GM12878 (cell line): ENCODE data around the gene MARK4. TPM values are rescaled to one million over a fixed set of nuclear protein-coding genes. Genes with fewer than 3 reads are reported as not detected.
"Not testable (repeated sequence)": the region's sequence is repeated elsewhere in the genome, so short reads cannot be mapped to it uniquely, and the experiment has no call there.

Source experiments
- ATAC-seq: fragments of 200-7000 bp; cut with Tn5 transposase; 3 replicates; pipeline ENCODE4 v1.9.1; 2020; ENCODE audit warnings: mild to moderate bottlenecking, moderate library complexity
- BruUV-seq: library from RNA; stranded (reverse); fragments of 400-500 nt; replicated peaks from 2 replicates; lab custom pipeline; 2021; lab: Mats Ljungman, UMichigan
- CTCF ChIA-PET: fragments of 300-600 bp; sonication (Branson Sonifier 250); formaldehyde crosslinking; extraction: SDS; loops from one replicate; lab custom pipeline; 2021; ENCODE audit warnings: inconsistent platforms; lab: Yijun Ruan, JAX
- POLR2A ChIA-PET: fragments of 350-600 bp; formaldehyde crosslinking; extraction: SDS; loops from one replicate; lab custom pipeline; 2021; ENCODE audit warnings: inconsistent platforms; lab: Charles Lee
- RAD21 ChIA-PET: fragments of 300-600 bp; sonication (Branson Sonifier 250); formaldehyde crosslinking; loops from one replicate; lab custom pipeline; 2023; ENCODE audit warnings: antibody characterized with exemption; ENCODE audit not compliant: unreplicated experiment; lab: Charles Lee
- SMC1A ChIA-PET: fragments of 300-600 bp; sonication (Branson Sonifier 250); formaldehyde crosslinking; loops from one replicate; lab custom pipeline; 2023; ENCODE audit not compliant: unreplicated experiment, uncharacterized antibody; lab: Charles Lee
- DNase-seq: peaks from one replicate; pipeline ENCODE4 v3.0.0-alpha.2; 2011; ENCODE audit warnings: low read depth, low spot score
- FAIRE-seq: peaks from 3 replicates; lab custom pipeline; 2011; peaks lifted over from hg19 to GRCh38; lab: Jason Lieb, UNC
- H2AFZ ChIP-seq: 2 replicates; pipeline ENCODE4 v1.6.0; 2011; ENCODE audit warnings: low read depth, low read length, control low read depth; ENCODE audit not compliant: control insufficient read depth
- H3K27ac ChIP-seq: 2 replicates; pipeline ENCODE4 v1.5.1; 2011; ENCODE audit warnings: control low read depth; ENCODE audit not compliant: control insufficient read depth, insufficient read depth
- H3K27me3 ChIP-seq, 2 experiments: replicated peaks in 1 of 2; 2 replicates each; pipeline versions ENCODE4 v1.6.0 to v1.6.1; 2011; ENCODE audit warnings: low read length in 1 of 2; ENCODE audit not compliant: control insufficient read depth in 2 of 2, insufficient read depth in 2 of 2
- H3K36me3 ChIP-seq, 2 experiments: 2 replicates each; pipeline ENCODE4 v1.5.1; 2011; ENCODE audit warnings: low read length in 1 of 2; ENCODE audit not compliant: control insufficient read depth in 2 of 2, insufficient read depth in 2 of 2
- H3K4me1 ChIP-seq: 2 replicates; pipeline ENCODE4 v1.6.1; 2011; ENCODE audit warnings: mild to moderate bottlenecking, low read length, moderate library complexity, mixed read lengths; ENCODE audit not compliant: control insufficient read depth, insufficient read depth
- H3K4me2 ChIP-seq: 2 replicates; pipeline ENCODE4 v1.6.0; 2011; ENCODE audit warnings: control low read depth; ENCODE audit not compliant: control insufficient read depth, insufficient read depth
- H3K4me3 ChIP-seq: fragments of 200-600 bp; sonication (generic); 2 replicates; pipeline ENCODE4 v1.5.1; 2016
- H3K79me2 ChIP-seq: 2 replicates; pipeline ENCODE4 v1.6.0; 2011; ENCODE audit warnings: low read length; ENCODE audit not compliant: control insufficient read depth, insufficient read depth
- H3K9ac ChIP-seq: 2 replicates; pipeline ENCODE4 v1.8.0; 2011; ENCODE audit warnings: low read length, control low read depth, mixed read lengths; ENCODE audit not compliant: control insufficient read depth, insufficient read depth
- H3K9me3 ChIP-seq: replicated peaks from 3 replicates; pipeline ENCODE4 v1.5.1; 2011; ENCODE audit warnings: mild to moderate bottlenecking, low read length; ENCODE audit not compliant: control insufficient read depth, insufficient read depth
- H4K20me1 ChIP-seq: 2 replicates; pipeline ENCODE4 v1.6.0; 2011; ENCODE audit not compliant: control insufficient read depth, insufficient read depth
- IKZF1 ChIP-seq: fragments of 450-650 bp; conservative IDR thresholded peaks from 2 replicates; pipeline ENCODE4 v1.6.1; 2017; ENCODE audit warnings: antibody characterized with exemption, mild to moderate bottlenecking
- WRNIP1 ChIP-seq: IDR thresholded peaks from 2 replicates; pipeline ENCODE4 v1.6.1; 2011; ENCODE audit warnings: low read depth, low read length, improper control_type of control experiment, borderline replicate concordance
- WGBS: methylation state at CpG from one replicate; pipeline ENCODE4 v1.1.6; 2016; ENCODE audit warnings: low lambda C conversion rate; ENCODE audit not compliant: insufficient replicate concordance, insufficient coverage; ENCODE audit errors: missing lambda C conversion rate; 5-methylcytosine and 5-hydroxymethylcytosine counted together
- in situ Hi-C: fragments of 300-500 bp; cut with MboI; formaldehyde crosslinking; loops from 9 replicates; pipeline ENCODE4 v1.14.3; 2018; ENCODE audit warnings: mixed read lengths
- intact Hi-C: fragments of 100-400 bp; cut with micrococcal nuclease; formaldehyde crosslinking; loops from one replicate; pipeline ENCODE4 v1.14.2; 2022; ENCODE audit not compliant: unreplicated experiment
- polyA plus RNA-seq, 11 experiments: library from polyadenylated mRNA; depleted of rRNA in 4 of 11; unstranded in 6 of 11; stranded (reverse) in 5 of 11; fragments of >200 nt; fragmentation: Nextera tagmentation in 4 of 11; fragmentation: Illumina TruSeq in 1 of 11; extraction: Ambion mirVana in 4 of 11; extraction: Trizol in 1 of 11; gene quantifications; 1 replicate in 1 of 11; 2 replicates in 10 of 11; pipeline versions ENCODE4 v1.2.1 to v1.2.3, GENCODE V29; 2011 to 2016; ENCODE audit warnings: inconsistent platforms in 2 of 11, missing spikeins in 2 of 11, low read depth in 1 of 11
- total RNA-seq, 4 experiments: library from RNA; depleted of rRNA in 3 of 4; stranded (reverse); fragments of >200 nt in 3 of 4; fragmentation: Illumina TruSeq in 1 of 4; extraction: Trizol in 1 of 4; gene quantifications; 2 replicates each; pipeline versions ENCODE4 v1.2.1 to v1.2.3, GENCODE V29; 2013 to 2021
- TF ChIP-seq, protein P1 (sequence below): fragments of 450-650 bp; IDR thresholded peaks from 2 replicates; pipeline ENCODE4 v1.6.1; 2018; ENCODE audit warnings: mild to moderate bottlenecking, low read depth, moderate library complexity; ENCODE audit not compliant: partially characterized antibody
- TF ChIP-seq, protein P2 (sequence below): fragments of 450-650 bp; formaldehyde crosslinking; IDR thresholded peaks from 2 replicates; pipeline ENCODE4 v1.5.0; 2022; ENCODE audit warnings: mild to moderate bottlenecking, missing genetic modification characterization
- TF ChIP-seq, protein P3 (sequence below), 3 experiments: IDR thresholded peaks in 2 of 3; conservative IDR thresholded peaks in 1 of 3; 2 replicates each; pipeline ENCODE4 v1.5.1; 2011; ENCODE audit warnings: low read depth in 3 of 3, low read length in 3 of 3, mild to moderate bottlenecking in 3 of 3, control low read depth in 2 of 3, moderate library complexity in 2 of 3, inconsistent platforms in 1 of 3, mixed read lengths in 1 of 3; ENCODE audit not compliant: control insufficient read depth in 2 of 3, insufficient read depth in 1 of 3; ENCODE audit errors: extremely low read depth in 1 of 3
- TF ChIP-seq, protein P4 (sequence below): IDR thresholded peaks from 2 replicates; pipeline ENCODE4 v1.6.1; 2011; ENCODE audit warnings: borderline replicate concordance, low read depth, mild to moderate bottlenecking, moderate library complexity, low read length; ENCODE audit not compliant: insufficient read depth, poor library complexity, severe bottlenecking

MARK4 gene
- total and polyA plus RNA-seq, 10 of the 15 experiments (the other 5 are each of a cell fraction or from before 2014, with no cell fraction given), result 0.66 to 24.3 (median 5.1) TPM

DNA sequence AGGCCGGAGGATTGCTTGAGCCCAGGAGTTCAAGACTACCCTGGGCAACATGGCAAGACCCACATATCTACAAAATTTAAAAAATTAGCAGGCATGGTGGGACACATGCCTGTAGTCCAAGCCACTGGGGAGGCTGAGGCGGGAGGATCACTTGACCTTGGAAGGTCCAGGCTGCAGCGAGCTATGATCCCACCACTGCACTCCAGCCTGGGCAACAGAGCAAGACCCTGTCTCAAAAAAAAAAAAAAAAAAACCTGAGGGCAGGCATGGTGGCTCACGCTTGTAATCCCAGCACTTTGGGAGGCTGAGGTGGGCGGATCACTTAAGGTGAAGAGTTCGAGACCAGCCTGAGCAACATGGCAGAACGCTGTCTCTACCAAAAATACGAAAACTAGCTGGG is 58.3 kb downstream of the MARK4 start:
- DNase-seq, H3K9ac ChIP-seq, H3K36me3 ChIP-seq, H3K79me2 ChIP-seq, H3K4me1 ChIP-seq, H3K9me3 ChIP-seq, CTCF ChIA-PET, H2AFZ ChIP-seq, H4K20me1 ChIP-seq, SMC1A ChIA-PET, BruUV-seq, RAD21 ChIA-PET, intact Hi-C loops, H3K27me3 ChIP-seq, FAIRE-seq, H3K4me3 ChIP-seq, POLR2A ChIA-PET, H3K4me2 ChIP-seq, ATAC-seq, H3K27ac ChIP-seq, in situ Hi-C loops: not testable (repeated sequence)
- WGBS, result 82% methylated on average over 8 of the region's 8 CpGs

DNA sequence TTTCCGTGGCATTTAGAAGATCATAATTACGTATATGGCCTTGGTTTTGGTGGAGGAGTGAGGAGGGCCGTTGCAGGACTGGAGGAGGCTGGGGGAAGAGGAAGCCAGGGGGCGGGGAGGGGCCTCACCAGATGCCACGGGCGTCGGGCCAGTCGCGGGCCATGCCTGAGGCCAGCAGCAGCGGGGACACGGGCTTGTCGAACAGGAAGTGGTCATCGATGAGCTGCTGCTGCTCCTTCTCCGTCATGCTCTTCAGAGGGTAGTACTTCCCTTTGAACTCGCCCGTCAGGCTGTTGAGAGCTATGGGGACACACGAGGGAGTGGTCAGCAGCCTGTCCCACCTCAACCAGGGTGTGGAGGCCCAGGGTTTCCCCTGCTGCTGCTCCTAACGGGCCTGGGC is 60.5 kb downstream of the MARK4 start:
- no peaks in the 10 kb centered on the region for H3K4me1 ChIP-seq
- no peaks in the 10 kb centered on the region for H3K9me3 ChIP-seq
- FAIRE-seq (no peak), ATAC-seq (no peak), DNase-seq (no peak)
- H4K20me1 ChIP-seq, result no peaks in the 10 kb centered on the region
- ChIA-PET POLR2A (no interaction called here), CTCF (no interaction called here), RAD21 (no interaction called here), SMC1A (no interaction called here)
- H3K9ac ChIP-seq, result no peak overlapping the region
- no TSS peak for BruUV-seq
- 15% methylated on average over 18 of the region's 18 CpGs for WGBS
- no peaks in the 10 kb centered on the region for H3K27me3 ChIP-seq
- no peaks in the 10 kb centered on the region for H3K36me3 ChIP-seq
- no peaks in the 10 kb centered on the region for H3K79me2 ChIP-seq
- in situ Hi-C loops (no loop called here), intact Hi-C loops (no loop called here)
- H3K4me2 ChIP-seq, result no peak overlapping the region
- H2AFZ ChIP-seq, result no peak overlapping the region
- H3K27ac ChIP-seq, result no peak overlapping the region
- no peak overlapping the region for H3K4me3 ChIP-seq
- no peak for TF ChIP-seq WRNIP1
- TF ChIP-seq, protein P1, sequence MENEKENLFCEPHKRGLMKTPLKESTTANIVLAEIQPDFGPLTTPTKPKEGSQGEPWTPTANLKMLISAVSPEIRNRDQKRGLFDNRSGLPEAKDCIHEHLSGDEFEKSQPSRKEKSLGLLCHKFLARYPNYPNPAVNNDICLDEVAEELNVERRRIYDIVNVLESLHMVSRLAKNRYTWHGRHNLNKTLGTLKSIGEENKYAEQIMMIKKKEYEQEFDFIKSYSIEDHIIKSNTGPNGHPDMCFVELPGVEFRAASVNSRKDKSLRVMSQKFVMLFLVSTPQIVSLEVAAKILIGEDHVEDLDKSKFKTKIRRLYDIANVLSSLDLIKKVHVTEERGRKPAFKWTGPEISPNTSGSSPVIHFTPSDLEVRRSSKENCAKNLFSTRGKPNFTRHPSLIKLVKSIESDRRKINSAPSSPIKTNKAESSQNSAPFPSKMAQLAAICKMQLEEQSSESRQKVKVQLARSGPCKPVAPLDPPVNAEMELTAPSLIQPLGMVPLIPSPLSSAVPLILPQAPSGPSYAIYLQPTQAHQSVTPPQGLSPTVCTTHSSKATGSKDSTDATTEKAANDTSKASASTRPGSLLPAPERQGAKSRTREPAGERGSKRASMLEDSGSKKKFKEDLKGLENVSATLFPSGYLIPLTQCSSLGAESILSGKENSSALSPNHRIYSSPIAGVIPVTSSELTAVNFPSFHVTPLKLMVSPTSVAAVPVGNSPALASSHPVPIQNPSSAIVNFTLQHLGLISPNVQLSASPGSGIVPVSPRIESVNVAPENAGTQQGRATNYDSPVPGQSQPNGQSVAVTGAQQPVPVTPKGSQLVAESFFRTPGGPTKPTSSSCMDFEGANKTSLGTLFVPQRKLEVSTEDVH, result no peak
- TF ChIP-seq IKZF1, result no peak
- TF ChIP-seq, protein P2, sequence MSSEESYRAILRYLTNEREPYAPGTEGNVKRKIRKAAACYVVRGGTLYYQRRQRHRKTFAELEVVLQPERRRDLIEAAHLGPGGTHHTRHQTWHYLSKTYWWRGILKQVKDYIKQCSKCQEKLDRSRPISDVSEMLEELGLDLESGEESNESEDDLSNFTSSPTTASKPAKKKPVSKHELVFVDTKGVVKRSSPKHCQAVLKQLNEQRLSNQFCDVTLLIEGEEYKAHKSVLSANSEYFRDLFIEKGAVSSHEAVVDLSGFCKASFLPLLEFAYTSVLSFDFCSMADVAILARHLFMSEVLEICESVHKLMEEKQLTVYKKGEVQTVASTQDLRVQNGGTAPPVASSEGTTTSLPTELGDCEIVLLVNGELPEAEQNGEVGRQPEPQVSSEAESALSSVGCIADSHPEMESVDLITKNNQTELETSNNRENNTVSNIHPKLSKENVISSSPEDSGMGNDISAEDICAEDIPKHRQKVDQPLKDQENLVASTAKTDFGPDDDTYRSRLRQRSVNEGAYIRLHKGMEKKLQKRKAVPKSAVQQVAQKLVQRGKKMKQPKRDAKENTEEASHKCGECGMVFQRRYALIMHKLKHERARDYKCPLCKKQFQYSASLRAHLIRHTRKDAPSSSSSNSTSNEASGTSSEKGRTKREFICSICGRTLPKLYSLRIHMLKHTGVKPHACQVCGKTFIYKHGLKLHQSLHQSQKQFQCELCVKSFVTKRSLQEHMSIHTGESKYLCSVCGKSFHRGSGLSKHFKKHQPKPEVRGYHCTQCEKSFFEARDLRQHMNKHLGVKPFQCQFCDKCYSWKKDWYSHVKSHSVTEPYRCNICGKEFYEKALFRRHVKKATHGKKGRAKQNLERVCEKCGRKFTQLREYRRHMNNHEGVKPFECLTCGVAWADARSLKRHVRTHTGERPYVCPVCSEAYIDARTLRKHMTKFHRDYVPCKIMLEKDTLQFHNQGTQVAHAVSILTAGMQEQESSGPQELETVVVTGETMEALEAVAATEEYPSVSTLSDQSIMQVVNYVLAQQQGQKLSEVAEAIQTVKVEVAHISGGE (CRISPR knock-in tag), result no peak
- TF ChIP-seq, protein P3, sequence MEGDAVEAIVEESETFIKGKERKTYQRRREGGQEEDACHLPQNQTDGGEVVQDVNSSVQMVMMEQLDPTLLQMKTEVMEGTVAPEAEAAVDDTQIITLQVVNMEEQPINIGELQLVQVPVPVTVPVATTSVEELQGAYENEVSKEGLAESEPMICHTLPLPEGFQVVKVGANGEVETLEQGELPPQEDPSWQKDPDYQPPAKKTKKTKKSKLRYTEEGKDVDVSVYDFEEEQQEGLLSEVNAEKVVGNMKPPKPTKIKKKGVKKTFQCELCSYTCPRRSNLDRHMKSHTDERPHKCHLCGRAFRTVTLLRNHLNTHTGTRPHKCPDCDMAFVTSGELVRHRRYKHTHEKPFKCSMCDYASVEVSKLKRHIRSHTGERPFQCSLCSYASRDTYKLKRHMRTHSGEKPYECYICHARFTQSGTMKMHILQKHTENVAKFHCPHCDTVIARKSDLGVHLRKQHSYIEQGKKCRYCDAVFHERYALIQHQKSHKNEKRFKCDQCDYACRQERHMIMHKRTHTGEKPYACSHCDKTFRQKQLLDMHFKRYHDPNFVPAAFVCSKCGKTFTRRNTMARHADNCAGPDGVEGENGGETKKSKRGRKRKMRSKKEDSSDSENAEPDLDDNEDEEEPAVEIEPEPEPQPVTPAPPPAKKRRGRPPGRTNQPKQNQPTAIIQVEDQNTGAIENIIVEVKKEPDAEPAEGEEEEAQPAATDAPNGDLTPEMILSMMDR (IDR thresholded peaks at IDR 0.05 in 2 of 3, conservative IDR thresholded peaks at IDR 0.05 in 1 of 3; ENCODE audit: control insufficient read depth in 2 of 3, extremely low read depth in 1 of 3, insufficient read depth in 1 of 3, low read depth in 3 of 3, low read length in 3 of 3), result no peak
- TF ChIP-seq, protein P4, sequence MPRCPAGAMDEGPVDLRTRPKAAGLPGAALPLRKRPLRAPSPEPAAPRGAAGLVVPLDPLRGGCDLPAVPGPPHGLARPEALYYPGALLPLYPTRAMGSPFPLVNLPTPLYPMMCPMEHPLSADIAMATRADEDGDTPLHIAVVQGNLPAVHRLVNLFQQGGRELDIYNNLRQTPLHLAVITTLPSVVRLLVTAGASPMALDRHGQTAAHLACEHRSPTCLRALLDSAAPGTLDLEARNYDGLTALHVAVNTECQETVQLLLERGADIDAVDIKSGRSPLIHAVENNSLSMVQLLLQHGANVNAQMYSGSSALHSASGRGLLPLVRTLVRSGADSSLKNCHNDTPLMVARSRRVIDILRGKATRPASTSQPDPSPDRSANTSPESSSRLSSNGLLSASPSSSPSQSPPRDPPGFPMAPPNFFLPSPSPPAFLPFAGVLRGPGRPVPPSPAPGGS, result no peak
